H54 (cell line): ENCODE results near the gene MMP15.
A peak's percentile ranks its signal among the peaks of the same experiment; 100 is the strongest.

ENCODE experiments used
- DNase-seq: peaks from one replicate; pipeline ENCODE4 v3.0.0; 2011; ENCODE audit warnings: low spot score, mixed read lengths; ENCODE audit not compliant: insufficient read length
- FAIRE-seq: peaks from 3 replicates; lab custom pipeline; 2011; peaks lifted over from hg19 to GRCh38; lab: Jason Lieb, UNC
- POLR2A ChIP-seq: IDR thresholded peaks from 2 replicates; pipeline ENCODE4 v1.6.1; 2011; ENCODE audit warnings: low read depth, mild to moderate bottlenecking, low read length

The MMP15 gene

GRCh38 chr16:57992084-57992483, 33.5 kb upstream of the MMP15 start:
- no peak for TF ChIP-seq POLR2A
- no peak for DNase-seq
- FAIRE-seq, result no peak

GRCh38 chr16:57993438-57993837, 32.1 kb upstream of the MMP15 start:
- no peak for DNase-seq
- no peak for FAIRE-seq
- TF ChIP-seq POLR2A, result no peak

GRCh38 chr16:57993897-57994296, 31.7 kb upstream of the MMP15 start:
- no peak for TF ChIP-seq POLR2A
- FAIRE-seq (no peak), DNase-seq (no peak)

- FAIRE-seq (no peak), DNase-seq (no peak)
- no peak for TF ChIP-seq POLR2A
Measured at GRCh38 chr16:57994361-57994760, 31.2 kb upstream of the MMP15 start.

GRCh38 chr16:57994778-57995177, 30.8 kb upstream of the MMP15 start:
- TF ChIP-seq POLR2A, result no peak
- FAIRE-seq (no peak), DNase-seq (peak; percentile 63)

GRCh38 chr16:57995721-57996405, 29.7 kb upstream of the MMP15 start:
- DNase-seq (no peak), FAIRE-seq (no peak)
- no peak for TF ChIP-seq POLR2A

GRCh38 chr16:57996406-57997175, 29.0 kb upstream of the MMP15 start:
- no peak for FAIRE-seq

GRCh38 chr16:57997176-57997527, 28.4 kb upstream of the MMP15 start:
- no peak for TF ChIP-seq POLR2A
- DNase-seq (no peak), FAIRE-seq (no peak)

More at GRCh38 chr16:57996406-57997175, 29.0 kb upstream of the MMP15 start:
- DNase-seq, result no peak
- no peak for TF ChIP-seq POLR2A

GRCh38 chr16:57997528-57998265, 27.9 kb upstream of the MMP15 start:
- TF ChIP-seq POLR2A, result no peak
- FAIRE-seq (no peak), DNase-seq (no peak)

- DNase-seq (peak; percentile 64), FAIRE-seq (no peak)
- TF ChIP-seq POLR2A, result no peak
Measured at GRCh38 chr16:57998486-57998885, 27.1 kb upstream of the MMP15 start.

- FAIRE-seq, result no peak
Measured at GRCh38 chr16:57998992-57999365, 26.6 kb upstream of the MMP15 start.

GRCh38 chr16:57999366-57999970, 26.1 kb upstream of the MMP15 start:
- peak; percentile 49 for DNase-seq
- no peak for FAIRE-seq
- TF ChIP-seq POLR2A, result no peak

More at GRCh38 chr16:57998992-57999365, 26.6 kb upstream of the MMP15 start:
- no peak for TF ChIP-seq POLR2A
- DNase-seq, result no peak

GRCh38 chr16:57999971-58000705, 25.4 kb upstream of the MMP15 start, which contains the start of gene ZNF319:
Gene ZNF319 (minus strand): TSS chr16:58000672. CDS start chr16:57998265, 2,407 bp downstream.
- no peak for FAIRE-seq
- DNase-seq, result peak; percentile 37
- TF ChIP-seq POLR2A, result peak; percentile 37; the same call in 1 of the 2 replicates
